H9 (cell line): ENCODE results near the gene EGLN3. TPM values are rescaled to one million over a fixed set of nuclear protein-coding genes. Genes with fewer than 3 reads are reported as not detected.

Source experiments
- DNase-seq: peaks from one replicate; pipeline ENCODE4 v3.0.0-alpha.2; 2017
- H2AFZ ChIP-seq: one replicate; pipeline ENCODE4 v1.6.1; 2013; ENCODE audit warnings: mild to moderate bottlenecking, low read length, control low read depth, moderate library complexity
- H2AK5ac ChIP-seq: 2 replicates; pipeline ENCODE4 v1.6.1; 2013; ENCODE audit warnings: low read length, control low read depth, mixed read lengths; ENCODE audit not compliant: insufficient read length
- H2BK120ac ChIP-seq: one replicate; pipeline ENCODE4 v1.6.1; 2013; ENCODE audit warnings: low read depth, mild to moderate bottlenecking, low read length, control low read depth, inconsistent platforms; ENCODE audit not compliant: poor library complexity, severe bottlenecking
- H2BK12ac ChIP-seq: 2 replicates; pipeline ENCODE4 v1.6.1; 2013; ENCODE audit warnings: low read length, control low read depth, mixed read lengths, low read depth; ENCODE audit not compliant: insufficient read length
- H2BK15ac ChIP-seq: 2 replicates; pipeline ENCODE4 v1.6.1; 2013; ENCODE audit warnings: low read depth, low read length, control low read depth
- H2BK20ac ChIP-seq: one replicate; pipeline ENCODE4 v1.6.1; 2013; ENCODE audit warnings: low read depth, mild to moderate bottlenecking, low read length, control low read depth, inconsistent platforms; ENCODE audit not compliant: poor library complexity, severe bottlenecking
- H2BK5ac ChIP-seq: 2 replicates; pipeline ENCODE4 v1.6.1; 2013; ENCODE audit warnings: low read length, control low read depth, mixed read lengths; ENCODE audit not compliant: insufficient read length
- H3K14ac ChIP-seq: 2 replicates; pipeline ENCODE4 v1.6.1; 2013; ENCODE audit warnings: low read length, control low read depth; ENCODE audit not compliant: insufficient read depth
- H3K18ac ChIP-seq: 2 replicates; pipeline ENCODE4 v1.6.1; 2013; ENCODE audit warnings: low read depth, mild to moderate bottlenecking, mixed read lengths, low read length, control low read depth; ENCODE audit not compliant: insufficient read length
- H3K23ac ChIP-seq: 2 replicates; pipeline ENCODE4 v1.6.1; 2013; ENCODE audit warnings: low read length, control low read depth, mixed read lengths, low read depth; ENCODE audit not compliant: insufficient read length
- H3K23me2 ChIP-seq: 2 replicates; pipeline ENCODE4 v1.6.1; 2013; ENCODE audit warnings: low read depth, mild to moderate bottlenecking, mixed read lengths, low read length, control low read depth; ENCODE audit not compliant: insufficient read length, poor library complexity, severe bottlenecking
- H3K27ac ChIP-seq: 2 replicates; pipeline ENCODE4 v1.5.1; 2013; ENCODE audit warnings: low read length, control low read depth, mixed read lengths, low read depth; ENCODE audit not compliant: insufficient read length
- H3K27me3 ChIP-seq: 2 replicates; pipeline ENCODE4 v1.6.1; 2013; ENCODE audit warnings: low read length, control low read depth, inconsistent platforms; ENCODE audit not compliant: insufficient read depth
- H3K4ac ChIP-seq: 2 replicates; pipeline ENCODE4 v1.6.1; 2013; ENCODE audit warnings: low read depth, mild to moderate bottlenecking, control low read depth, inconsistent platforms, low read length, moderate library complexity
- H3K4me1 ChIP-seq: 2 replicates; pipeline ENCODE4 v1.6.1; 2013; ENCODE audit warnings: low read length, control low read depth, inconsistent platforms; ENCODE audit not compliant: insufficient read depth
- H3K4me2 ChIP-seq: 2 replicates; pipeline ENCODE4 v1.6.1; 2013; ENCODE audit warnings: low read length, control low read depth, mixed read lengths; ENCODE audit not compliant: insufficient read length, insufficient read depth
- H3K56ac ChIP-seq: 2 replicates; pipeline ENCODE4 v1.6.1; 2013; ENCODE audit warnings: low read depth, mild to moderate bottlenecking, mixed read lengths, low read length, control low read depth; ENCODE audit not compliant: insufficient read length
- H3K79me1 ChIP-seq: 2 replicates; pipeline ENCODE4 v1.6.1; 2013; ENCODE audit warnings: low read depth, mild to moderate bottlenecking, moderate library complexity, low read length, control low read depth, inconsistent platforms; ENCODE audit not compliant: insufficient read depth, poor library complexity, severe bottlenecking
- H3K79me2 ChIP-seq: 2 replicates; pipeline ENCODE4 v1.6.1; 2013; ENCODE audit warnings: low read length, control low read depth, inconsistent platforms; ENCODE audit not compliant: insufficient read depth
- H3K9ac ChIP-seq: 2 replicates; pipeline ENCODE4 v1.6.1; 2013; ENCODE audit warnings: low read length, control low read depth, mixed read lengths; ENCODE audit not compliant: insufficient read length; ENCODE audit errors: extremely low read depth
- H3K9me3 ChIP-seq: one replicate; pipeline ENCODE4 v1.6.1; 2013; ENCODE audit warnings: low read depth, low read length, inconsistent platforms; ENCODE audit not compliant: control insufficient read depth
- H3T11ph ChIP-seq: one replicate; pipeline ENCODE4 v1.6.1; 2013; ENCODE audit warnings: mild to moderate bottlenecking, low read length, control low read depth, inconsistent platforms
- H4K20me1 ChIP-seq: one replicate; pipeline ENCODE4 v1.6.1; 2013; ENCODE audit not compliant: control insufficient read depth, insufficient read length, insufficient read depth
- H4K5ac ChIP-seq: 2 replicates; pipeline ENCODE4 v1.6.1; 2013; ENCODE audit warnings: low read depth, mild to moderate bottlenecking, mixed read lengths, low read length, control low read depth; ENCODE audit not compliant: insufficient read length
- H4K8ac ChIP-seq: replicated peaks from 2 replicates; pipeline ENCODE4 v1.6.1; 2013; ENCODE audit warnings: low read length, control low read depth, mixed read lengths, low read depth; ENCODE audit not compliant: insufficient read length
- H4K91ac ChIP-seq: 2 replicates; pipeline ENCODE4 v1.6.1; 2013; ENCODE audit warnings: low read depth, mild to moderate bottlenecking, moderate library complexity, mixed read lengths, low read length, control low read depth; ENCODE audit not compliant: insufficient read length
- H3K27ac Mint-ChIP-seq, 3 experiments: 2 replicates in 2 of 3; 3 replicates in 1 of 3; pipeline ENCODE4 v1.8.0; 2020 to 2021; ENCODE audit warnings: mixed read lengths in 3 of 3, mild to moderate bottlenecking in 1 of 3, moderate library complexity in 1 of 3
- H3K27me3 Mint-ChIP-seq: 2 replicates; pipeline ENCODE4 v1.8.0; 2021; ENCODE audit warnings: low read depth, mild to moderate bottlenecking, moderate library complexity, mixed read lengths
- H3K36me3 Mint-ChIP-seq, 3 experiments: 2 replicates in 2 of 3; 3 replicates in 1 of 3; pipeline ENCODE4 v1.8.0; 2020 to 2021; ENCODE audit warnings: low read depth in 3 of 3, mixed read lengths in 3 of 3; ENCODE audit not compliant: insufficient read depth in 1 of 3
- H3K4me1 Mint-ChIP-seq, 2 experiments: 2 replicates each; pipeline ENCODE4 v1.8.0; 2020; ENCODE audit warnings: mixed read lengths in 2 of 2
- H3K4me3 Mint-ChIP-seq, 2 experiments: 2 replicates in 1 of 2; 3 replicates in 1 of 2; pipeline ENCODE4 v1.8.0; 2020 to 2021; ENCODE audit warnings: mild to moderate bottlenecking in 2 of 2, mixed read lengths in 2 of 2, moderate library complexity in 1 of 2
- H3K9me3 Mint-ChIP-seq, 2 experiments: 2 replicates in 1 of 2; 3 replicates in 1 of 2; pipeline ENCODE4 v1.8.0; 2020; ENCODE audit warnings: mild to moderate bottlenecking in 2 of 2, mixed read lengths in 2 of 2, moderate library complexity in 1 of 2
- CTCF ChIP-seq: fragments of 200-600 bp; sonication (generic); conservative IDR thresholded peaks from 3 replicates; pipeline ENCODE4 v1.8.0; 2021; ENCODE audit warnings: antibody characterized with exemption, mild to moderate bottlenecking
- WGBS: extraction: QIAGEN DNeasy Blood & Tissue Kit; methylation state at CpG from one replicate; pipeline ENCODE4 v1.1.7; 2013; ENCODE audit warnings: missing lambda C conversion rate, low lambda C conversion rate, mixed read lengths; ENCODE audit not compliant: insufficient read length; ENCODE audit errors: extremely low coverage; 5-methylcytosine and 5-hydroxymethylcytosine counted together
- total RNA-seq: library from RNA; stranded (reverse); gene quantifications from 2 replicates; pipeline ENCODE4 v1.2.1, GENCODE V29; 2021

The EGLN3 gene
- total RNA-seq, 1 experiment from 2014 or later: 19.8 TPM

GRCh38 chr14:33928895-33929294 is 22.0 kb downstream of the EGLN3 start:
- H3K9me3 Mint-ChIP-seq: no peaks in the 10 kb centered on the region
- no peak overlapping the region for H2AFZ ChIP-seq
- no peak overlapping the region for H3T11ph ChIP-seq
- no peak overlapping the region for H2BK120ac ChIP-seq
- H3K79me1 ChIP-seq: no peaks in the 10 kb centered on the region
- no peak overlapping the region for H3K23ac ChIP-seq
- no peak overlapping the region for H4K8ac ChIP-seq
- H3K4ac ChIP-seq: no peak overlapping the region
- H3K4me1 ChIP-seq: peaks cover 7% of the 10 kb centered on the region; the same call in 1 of the 2 replicates
- H3K9me3 ChIP-seq: no peaks in the 10 kb centered on the region
- H3K27me3 Mint-ChIP-seq: no peaks in the 10 kb centered on the region
- no peaks in the 10 kb centered on the region for H3K27me3 ChIP-seq
- no peak overlapping the region for H3K4me3 Mint-ChIP-seq
- H3K4me2 ChIP-seq: no peak overlapping the region
- no peaks in the 10 kb centered on the region for H3K23me2 ChIP-seq
- no peak overlapping the region for H3K18ac ChIP-seq
- no peak overlapping the region for H3K56ac ChIP-seq
- peak overlapping the region in 1 of 3 experiments; percentile 22; a peak in 1 of 7 replicates for H3K27ac Mint-ChIP-seq
- no peak overlapping the region for H4K5ac ChIP-seq
- no peak overlapping the region for H3K27ac ChIP-seq
- H3K14ac ChIP-seq: no peak overlapping the region
- no peak for TF ChIP-seq CTCF
- no peak overlapping the region for H4K91ac ChIP-seq
- no peak overlapping the region for H2BK5ac ChIP-seq
- no peak overlapping the region for H2BK20ac ChIP-seq
- peaks cover 25 to 63% (median 51%) of the 10 kb centered on the region in 3 experiments for H3K36me3 Mint-ChIP-seq
- no peaks in the 10 kb centered on the region for H4K20me1 ChIP-seq
- no peaks in the 10 kb centered on the region; the same call in 1 of the 2 replicates for H3K79me2 ChIP-seq
- H2BK12ac ChIP-seq: no peak overlapping the region
- no CpG with 5 or more reads among the region's 8 CpGs for WGBS
- no peak overlapping the region for H2BK15ac ChIP-seq
- H3K4me1 Mint-ChIP-seq: peaks cover 39 to 41% of the 10 kb centered on the region in 2 experiments
- no peak for DNase-seq
- no peak overlapping the region for H2AK5ac ChIP-seq
- H3K9ac ChIP-seq: no peak overlapping the region
